GM19238 (cell line): ENCODE results near the gene RNU6-9.

ENCODE experiments used
- DNase-seq: peaks from one replicate; pipeline ENCODE4 v3.0.0; 2011; ENCODE audit warnings: low spot score; ENCODE audit not compliant: insufficient read length

Gene RNU6-9

GRCh38 chr19:861756-862580 lies 31.3 kb upstream of the RNU6-9 start:
- DNase-seq = peak; percentile 70

- peak; percentile 84 for DNase-seq
Measured at GRCh38 chr19:862581-863314, 30.5 kb upstream of the RNU6-9 start.

- no peak for DNase-seq
Measured at GRCh38 chr19:863315-863620, 30.0 kb upstream of the RNU6-9 start.

- no peak for DNase-seq
Measured at GRCh38 chr19:866769-867300, 26.4 kb upstream of the RNU6-9 start.

- DNase-seq = no peak
Measured at GRCh38 chr19:867301-867793, 25.9 kb upstream of the RNU6-9 start.

- DNase-seq = no peak
Measured at GRCh38 chr19:867855-868457, 25.3 kb upstream of the RNU6-9 start.

GRCh38 chr19:868458-869244 lies 24.6 kb upstream of the RNU6-9 start:
- DNase-seq = no peak

GRCh38 chr19:869245-870177 lies 23.8 kb upstream of the RNU6-9 start:
- no peak for DNase-seq

GRCh38 chr19:870314-870713 lies 23.0 kb upstream of the RNU6-9 start:
- no peak for DNase-seq

GRCh38 chr19:870963-871401 lies 22.3 kb upstream of the RNU6-9 start:
- DNase-seq = no peak

GRCh38 chr19:871446-872265 lies 21.6 kb upstream of the RNU6-9 start:
- no peak for DNase-seq

- DNase-seq = peak; percentile 94
Measured at GRCh38 chr19:872266-872951, 20.9 kb upstream of the RNU6-9 start.

GRCh38 chr19:873084-873483 lies 20.2 kb upstream of the RNU6-9 start:
- DNase-seq = peak; percentile 90

GRCh38 chr19:873561-874041 lies 19.7 kb upstream of the RNU6-9 start:
- no peak for DNase-seq

- DNase-seq = no peak
Measured at GRCh38 chr19:875265-875879, 17.9 kb upstream of the RNU6-9 start.

- no peak for DNase-seq
Measured at GRCh38 chr19:876089-876488, 17.2 kb upstream of the RNU6-9 start.

GRCh38 chr19:876780-877314 lies 16.4 kb upstream of the RNU6-9 start:
- no peak for DNase-seq
